ENCODE data around the gene DNAH11.
A peak's percentile ranks its signal among the peaks of the same experiment; 100 is the strongest.

DNAH11 gene

GRCh38 chr7:21562385-21562784, 19.5 kb downstream of the DNAH11 start:
- TF ChIP-seq, protein P1, sequence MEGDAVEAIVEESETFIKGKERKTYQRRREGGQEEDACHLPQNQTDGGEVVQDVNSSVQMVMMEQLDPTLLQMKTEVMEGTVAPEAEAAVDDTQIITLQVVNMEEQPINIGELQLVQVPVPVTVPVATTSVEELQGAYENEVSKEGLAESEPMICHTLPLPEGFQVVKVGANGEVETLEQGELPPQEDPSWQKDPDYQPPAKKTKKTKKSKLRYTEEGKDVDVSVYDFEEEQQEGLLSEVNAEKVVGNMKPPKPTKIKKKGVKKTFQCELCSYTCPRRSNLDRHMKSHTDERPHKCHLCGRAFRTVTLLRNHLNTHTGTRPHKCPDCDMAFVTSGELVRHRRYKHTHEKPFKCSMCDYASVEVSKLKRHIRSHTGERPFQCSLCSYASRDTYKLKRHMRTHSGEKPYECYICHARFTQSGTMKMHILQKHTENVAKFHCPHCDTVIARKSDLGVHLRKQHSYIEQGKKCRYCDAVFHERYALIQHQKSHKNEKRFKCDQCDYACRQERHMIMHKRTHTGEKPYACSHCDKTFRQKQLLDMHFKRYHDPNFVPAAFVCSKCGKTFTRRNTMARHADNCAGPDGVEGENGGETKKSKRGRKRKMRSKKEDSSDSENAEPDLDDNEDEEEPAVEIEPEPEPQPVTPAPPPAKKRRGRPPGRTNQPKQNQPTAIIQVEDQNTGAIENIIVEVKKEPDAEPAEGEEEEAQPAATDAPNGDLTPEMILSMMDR (IDR thresholded peaks at IDR 0.05; ENCODE audit: insufficient read depth, missing control alignments): no peak
- DNase-seq (ENCODE audit: insufficient read length, low spot score) (no peak), FAIRE-seq (no peak)

DNA sequence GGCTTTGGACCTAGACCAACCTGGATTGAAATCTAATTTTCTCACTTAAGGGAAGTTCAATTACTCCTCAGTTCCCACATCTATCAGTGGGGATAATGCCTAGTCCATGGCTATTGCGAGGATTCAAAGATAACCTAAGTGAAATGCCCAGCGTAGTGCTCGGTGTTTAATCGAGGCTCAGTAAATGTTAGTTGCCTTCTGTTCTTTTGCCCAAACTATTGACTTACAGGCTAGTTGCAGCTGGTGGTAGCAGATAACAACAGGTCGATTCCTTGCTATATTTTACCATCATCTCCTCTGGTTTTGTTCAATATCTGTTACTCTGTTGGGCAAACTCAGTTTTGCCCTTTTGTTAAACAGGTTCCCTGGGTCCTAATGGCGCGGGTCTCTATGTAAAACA, 22.8 kb downstream of the DNAH11 start:
- FAIRE-seq (no peak), DNase-seq (ENCODE audit: insufficient read length, low spot score) (no peak)
- TF ChIP-seq, protein P1 (IDR thresholded peaks at IDR 0.05; ENCODE audit: insufficient read depth, missing control alignments): no peak

- DNase-seq (ENCODE audit: insufficient read length, low spot score) (no peak), FAIRE-seq (no peak)
- TF ChIP-seq, protein P1 (IDR thresholded peaks at IDR 0.05; ENCODE audit: insufficient read depth, missing control alignments): no peak
Measured at GRCh38 chr7:21566094-21566493, 23.3 kb downstream of the DNAH11 start.

- TF ChIP-seq, protein P1 (IDR thresholded peaks at IDR 0.05; ENCODE audit: insufficient read depth, missing control alignments): peak; percentile 53
- no peak for DNase-seq (ENCODE audit: insufficient read length, low spot score)
- FAIRE-seq: no peak
Measured at GRCh38 chr7:21568762-21569161, 25.9 kb downstream of the DNAH11 start.

DNA sequence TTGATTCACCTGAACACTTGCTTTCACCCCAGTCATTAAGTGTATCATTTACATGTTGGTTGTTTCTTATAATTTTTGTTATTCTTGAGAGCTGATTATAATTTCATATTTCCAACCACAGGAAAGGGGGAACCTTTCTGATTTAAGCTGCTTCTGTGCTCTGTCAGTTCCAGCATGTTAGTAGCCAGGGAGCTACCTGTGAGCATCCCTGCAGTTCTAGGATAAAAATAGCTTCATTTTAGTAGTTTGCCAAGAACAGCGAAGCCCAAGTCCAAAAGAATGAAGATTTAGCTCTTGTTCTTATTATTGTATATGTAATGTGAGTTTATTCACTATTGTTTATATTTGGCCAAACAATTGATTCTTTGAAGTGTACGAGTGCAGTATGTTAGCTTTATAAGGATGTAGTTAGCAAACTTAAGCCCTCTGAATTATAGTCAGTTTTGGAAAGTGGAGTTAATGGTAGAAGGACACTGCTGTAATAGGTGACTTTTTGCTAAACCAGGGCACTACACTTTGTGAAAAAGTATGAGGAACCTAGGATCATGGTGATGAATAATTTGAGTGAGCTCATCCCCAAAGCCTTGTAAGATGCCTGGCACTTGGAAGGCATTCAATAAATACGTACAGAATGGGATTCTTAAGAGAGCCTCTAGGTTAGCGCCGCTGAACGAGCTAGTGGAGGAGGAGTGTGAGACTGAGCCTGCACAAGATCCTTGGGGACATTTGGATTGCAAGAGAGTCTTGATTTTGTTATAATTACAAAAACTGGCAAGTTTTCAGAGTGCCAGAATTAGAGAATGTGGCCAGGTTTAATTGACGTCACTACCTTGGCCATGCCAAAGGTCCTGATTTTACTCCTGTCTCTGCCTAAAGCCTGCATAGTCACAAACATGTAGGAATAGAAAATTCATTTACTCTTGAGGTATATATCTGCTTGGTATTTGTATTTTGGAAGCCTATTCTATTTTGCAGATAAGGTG, 29.8 kb downstream of the DNAH11 start:
- TF ChIP-seq, protein P1 (IDR thresholded peaks at IDR 0.05; ENCODE audit: insufficient read depth, missing control alignments): no peak
- DNase-seq (ENCODE audit: insufficient read length, low spot score) (no peak), FAIRE-seq (no peak)

DNA sequence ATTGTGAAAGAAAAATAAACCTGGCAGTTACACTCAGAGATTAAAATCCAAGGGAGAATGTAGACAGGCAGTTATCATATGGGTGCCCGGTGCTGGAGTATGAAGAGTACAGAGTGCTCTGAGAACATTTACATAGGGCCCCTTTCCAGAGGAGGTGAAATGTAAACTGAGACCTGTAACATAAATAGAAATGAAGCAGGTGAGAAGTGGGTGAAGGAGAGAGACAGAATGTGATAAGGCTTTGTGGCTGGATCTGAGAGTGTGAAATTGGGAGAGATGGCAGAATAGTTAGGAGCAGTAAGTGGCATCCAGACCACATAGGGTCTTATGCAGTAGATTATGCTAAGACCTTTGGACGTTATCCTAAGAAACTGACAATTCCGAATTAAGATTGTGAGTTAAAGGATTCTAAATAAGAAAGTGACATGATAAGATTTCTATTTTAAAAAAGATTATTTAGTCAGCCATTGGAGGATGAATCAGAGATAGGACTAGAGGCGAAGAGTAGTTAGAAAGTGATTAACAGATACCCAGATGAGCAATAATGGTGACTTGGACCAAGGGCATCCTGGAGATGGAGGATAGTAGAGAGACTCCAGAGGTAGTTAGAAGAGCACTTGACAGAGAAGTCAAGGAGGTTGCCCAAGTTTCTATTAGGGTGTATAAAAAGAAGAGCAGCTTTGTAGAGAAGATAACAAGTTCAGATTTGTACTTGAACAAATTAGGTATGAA, 36.7 kb downstream of the DNAH11 start:
- DNase-seq (ENCODE audit: insufficient read length, low spot score) (no peak), FAIRE-seq (no peak)
- TF ChIP-seq, protein P1 (IDR thresholded peaks at IDR 0.05; ENCODE audit: insufficient read depth, missing control alignments): no peak

Data from D721Med (cell line).